Activated gamma-delta T cell treated with Interleukin-2 at 50 U/mL for 16 hours (primary cell): ENCODE measurements around the gene LYPD6.
"Not testable (repeated sequence)": the region's sequence is repeated elsewhere in the genome, so short reads cannot be mapped to it uniquely, and the experiment has no call there.

Experiments used
- DNase-seq: peaks from one replicate; pipeline ENCODE4 v3.0.0-alpha.2; 2020

The LYPD6 gene, protein sequence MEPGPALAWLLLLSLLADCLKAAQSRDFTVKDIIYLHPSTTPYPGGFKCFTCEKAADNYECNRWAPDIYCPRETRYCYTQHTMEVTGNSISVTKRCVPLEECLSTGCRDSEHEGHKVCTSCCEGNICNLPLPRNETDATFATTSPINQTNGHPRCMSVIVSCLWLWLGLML

DNA sequence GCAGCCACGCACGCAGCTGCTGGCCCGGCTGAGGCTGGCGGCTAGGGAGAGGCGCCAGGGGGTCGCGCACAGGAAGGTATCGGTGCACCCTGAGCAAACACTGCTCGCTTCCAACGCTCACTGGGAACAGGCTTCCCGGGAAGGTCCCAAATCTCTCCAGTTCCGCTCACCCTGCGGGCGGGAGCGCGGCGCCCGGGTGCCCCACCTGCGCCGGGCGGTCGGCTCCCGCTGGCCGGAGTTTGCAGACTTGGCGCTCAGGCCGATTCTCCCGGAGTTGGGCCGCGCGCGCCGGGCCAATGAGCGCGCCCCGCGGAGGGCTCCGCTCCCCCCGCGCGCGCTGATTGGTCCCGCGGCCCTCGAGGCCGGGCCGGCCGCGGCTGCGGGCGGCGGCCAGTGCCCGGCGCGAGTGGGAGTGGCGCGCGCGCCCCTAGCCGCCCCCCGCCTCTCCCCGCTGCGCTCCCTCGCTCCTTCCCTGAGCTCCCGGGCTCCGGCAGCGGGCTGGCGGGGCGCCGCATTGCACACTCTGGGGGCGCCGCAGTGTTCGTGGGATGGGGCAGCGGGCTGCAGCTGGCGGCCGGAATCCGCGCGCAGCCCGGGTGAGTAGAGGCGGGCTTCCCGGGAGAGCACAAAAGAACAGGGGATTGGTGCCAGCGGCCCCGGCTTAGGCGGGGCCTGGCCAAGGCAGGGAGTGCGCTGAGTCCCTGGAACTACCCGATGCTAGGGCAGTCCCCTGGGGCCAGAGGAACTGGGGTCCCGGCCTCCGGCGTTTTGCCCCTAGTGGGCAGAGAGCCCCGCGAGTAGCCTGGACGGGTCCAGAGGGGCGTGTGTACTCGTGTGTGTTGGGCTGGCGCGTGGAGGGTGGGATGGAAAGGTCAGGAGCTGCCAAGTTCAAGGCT is at the start of gene LYPD6:
LYPD6 (plus strand) TSS at position 461 of the 896 bp plus-strand sequence. CDS start 107,122 bp downstream, outside the sequence.
- DNase-seq, result no peak

DNA sequence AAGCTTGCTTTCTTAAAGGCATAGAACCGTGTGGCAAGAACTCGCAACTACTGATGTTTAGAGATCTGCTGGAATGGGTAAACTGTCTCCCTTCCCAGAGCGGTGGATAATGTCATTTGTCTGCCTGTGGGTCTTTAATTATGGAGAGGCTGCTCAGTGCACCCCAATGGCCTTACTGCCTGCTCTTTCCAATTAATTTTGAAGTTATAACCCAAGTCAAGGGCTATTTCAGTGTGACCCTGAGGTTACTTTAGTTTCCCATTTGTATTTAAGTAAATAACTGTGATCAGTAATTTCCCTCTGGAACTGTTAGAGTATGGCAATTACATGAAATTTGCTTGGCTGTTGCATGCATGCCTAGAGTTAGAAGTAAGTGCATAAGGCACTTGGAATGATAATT is 48.9 kb upstream of the LYPD6 start:
- no peak for DNase-seq

DNA sequence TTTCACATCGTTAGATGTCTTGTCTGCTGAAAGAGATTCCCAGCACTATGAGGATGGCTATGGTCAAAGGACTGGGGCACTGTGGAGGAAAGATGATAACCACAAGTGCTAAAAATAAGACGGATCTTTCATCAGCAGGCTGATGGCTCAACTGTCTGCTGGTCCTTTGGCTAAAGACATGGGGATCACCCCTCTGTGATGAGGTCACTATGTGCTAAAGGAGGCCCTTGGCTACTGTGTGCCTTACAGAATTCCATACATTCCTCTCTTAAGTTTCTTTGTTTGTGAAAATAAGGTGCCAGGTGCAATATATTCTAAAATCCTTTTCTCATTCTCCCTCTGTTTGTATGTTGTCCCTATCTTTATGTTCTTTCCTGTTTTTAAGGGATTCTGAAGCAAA is 39.7 kb upstream of the LYPD6 start:
- DNase-seq, result no peak

DNA sequence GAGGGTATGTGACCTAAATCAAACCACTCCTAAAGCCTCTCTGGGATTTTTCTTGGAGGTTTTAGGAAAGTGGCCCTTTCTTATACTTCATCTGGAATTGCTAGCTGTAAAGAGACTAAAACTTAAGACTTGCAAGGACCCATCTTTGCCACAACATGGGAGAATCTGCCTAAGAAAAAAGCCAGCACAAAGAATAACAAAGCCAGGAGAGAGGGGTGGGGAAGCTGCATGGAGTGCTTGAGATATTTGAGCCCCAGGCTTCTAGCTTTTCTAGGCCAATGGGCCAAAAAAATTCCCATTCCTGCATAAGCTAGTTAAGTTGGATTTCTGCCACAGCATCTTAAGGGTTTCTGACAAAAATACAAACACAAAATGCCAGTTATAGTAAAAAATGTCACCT is 38.5 kb upstream of the LYPD6 start:
- DNase-seq, result no peak

DNA sequence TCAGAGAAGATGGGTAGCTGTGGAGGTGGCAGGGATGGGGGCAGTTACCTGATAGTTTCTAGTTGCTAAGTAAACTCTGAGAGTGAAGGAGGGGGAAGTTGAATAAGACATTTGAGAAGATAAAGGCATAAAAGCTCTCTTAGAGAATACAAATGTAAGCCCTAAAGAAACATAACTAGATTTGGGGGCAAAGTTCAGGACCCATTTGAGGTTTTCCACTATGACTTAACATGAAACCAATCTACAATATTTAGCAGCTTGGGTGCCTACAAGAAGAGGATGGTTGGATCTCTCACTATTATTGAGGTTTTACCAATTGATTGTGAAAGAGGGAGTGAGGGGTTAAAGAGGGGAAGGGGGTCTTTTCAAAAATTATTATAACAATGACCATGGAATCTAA is 34.4 kb upstream of the LYPD6 start:
- DNase-seq, result no peak

DNA sequence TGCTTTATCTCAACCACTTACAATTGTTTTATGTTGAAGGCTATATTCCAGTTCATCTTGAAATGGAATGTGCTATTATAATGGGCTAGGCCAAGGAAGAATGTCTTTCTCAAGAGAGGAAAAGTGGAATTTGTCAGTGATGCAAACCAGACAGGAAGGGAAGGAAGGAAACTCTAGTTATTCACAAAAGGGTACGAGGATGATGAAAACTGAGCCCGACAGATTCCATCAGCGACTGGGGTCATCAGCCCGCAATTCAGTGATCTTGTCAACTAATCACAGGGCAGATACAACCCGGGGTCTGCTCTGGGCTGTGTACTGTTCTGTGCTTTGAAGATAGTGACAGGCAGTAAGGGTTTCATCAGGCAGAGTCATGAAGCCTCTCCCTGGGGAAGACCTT is 23.4 kb upstream of the LYPD6 start:
- DNase-seq, result no peak

DNA sequence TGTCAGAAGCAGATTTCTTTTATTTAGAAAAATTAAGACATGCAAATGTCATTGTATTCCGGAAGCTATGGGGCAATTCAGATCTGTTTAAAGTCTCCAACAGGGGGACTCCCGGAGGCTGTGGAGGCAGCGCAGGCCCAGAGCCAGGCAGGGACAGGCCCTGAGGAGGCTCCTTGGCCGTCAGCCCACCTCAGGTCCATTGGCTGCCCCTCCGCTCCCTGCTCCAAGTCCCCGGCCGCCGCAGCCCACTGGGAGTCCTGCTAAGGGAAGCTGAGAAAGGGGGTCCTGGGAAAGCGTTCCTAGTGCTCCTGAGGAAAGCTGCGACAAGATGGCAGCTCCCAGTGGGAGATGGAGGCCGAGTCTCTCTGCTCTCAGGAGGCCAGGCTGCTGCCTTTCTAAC is 20.0 kb upstream of the LYPD6 start:
- no peak for DNase-seq

DNA sequence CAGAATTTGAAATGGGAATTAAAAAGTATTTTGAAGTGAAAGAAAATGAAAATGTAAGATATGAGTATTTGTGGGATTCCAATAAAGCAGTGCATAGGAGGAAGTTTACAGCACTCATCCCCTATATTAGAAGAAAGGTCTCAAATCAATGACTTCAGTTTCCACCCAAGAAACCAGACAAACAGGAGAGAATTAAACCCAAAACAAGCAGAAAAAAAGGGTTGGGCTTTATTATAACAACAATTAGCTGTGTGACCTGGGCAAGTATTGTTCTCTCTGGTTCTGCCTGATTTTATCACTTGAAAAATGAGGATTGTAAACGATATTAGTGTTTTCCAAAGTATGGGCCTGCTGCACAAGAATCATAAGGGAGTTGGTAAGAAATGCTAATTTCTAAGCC is 18.3 kb upstream of the LYPD6 start:
- DNase-seq, result no peak

DNA sequence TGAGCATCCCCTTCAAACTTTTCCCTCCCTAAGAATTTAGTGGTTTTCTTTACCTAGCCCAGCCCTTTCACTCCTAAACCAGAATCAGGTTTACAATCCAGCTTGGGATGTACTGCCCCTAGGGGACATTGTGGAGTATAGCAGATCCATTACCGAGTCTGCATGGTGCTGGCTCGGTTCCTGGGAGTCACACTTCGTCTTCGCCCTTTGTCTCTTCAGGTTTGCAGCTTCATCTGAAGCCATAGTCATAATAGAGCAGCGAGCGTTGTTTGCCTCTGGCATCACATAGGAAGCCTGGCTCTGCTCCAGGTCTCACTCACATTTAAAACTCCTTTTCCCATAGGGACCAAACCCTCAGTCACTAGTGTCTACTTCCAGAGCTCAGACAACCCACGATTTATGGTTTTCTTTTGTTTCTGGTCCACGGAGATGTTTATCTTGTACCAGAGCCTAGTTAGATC is 16.8 kb upstream of the LYPD6 start:
- DNase-seq, result no peak

DNA sequence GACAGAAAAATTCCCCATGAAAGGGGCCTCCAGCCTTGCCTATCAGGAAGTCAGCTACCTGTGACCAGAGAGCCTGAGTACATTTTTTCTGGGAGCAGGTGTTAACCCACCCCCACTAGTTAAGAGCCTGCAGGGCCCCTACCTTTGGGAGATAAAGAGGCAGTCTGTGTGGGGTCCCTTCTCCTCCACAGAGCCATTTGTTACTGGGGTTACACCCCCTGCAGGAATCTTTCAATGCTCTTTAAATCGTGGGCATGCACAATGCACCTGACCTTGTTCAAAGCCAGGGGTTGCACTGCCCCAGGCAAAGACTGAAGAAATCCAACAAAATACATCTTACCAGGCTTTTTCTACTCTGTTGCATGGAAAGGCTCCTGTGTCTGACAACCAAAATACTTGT is 15.7 kb upstream of the LYPD6 start:
- DNase-seq, result no peak

DNA sequence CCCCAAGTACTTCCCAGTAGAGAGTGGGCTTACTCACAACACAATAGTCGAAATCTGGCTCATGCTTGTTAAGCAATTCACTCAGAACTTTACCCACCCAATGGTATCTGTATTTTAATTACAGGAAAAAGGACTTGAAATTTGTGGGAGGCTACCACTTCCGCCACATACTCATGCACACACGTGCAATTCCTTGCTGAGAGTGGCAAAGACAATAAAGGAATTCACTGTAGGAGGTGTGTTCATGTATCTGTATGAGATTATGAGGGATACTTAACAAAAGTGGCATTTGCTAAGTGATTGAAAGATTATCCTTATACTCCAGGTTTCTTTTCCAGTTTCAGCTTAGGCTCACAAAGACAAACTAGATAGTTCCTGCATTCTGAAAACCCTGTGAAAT is 14.9 kb upstream of the LYPD6 start:
- DNase-seq, result no peak

DNA sequence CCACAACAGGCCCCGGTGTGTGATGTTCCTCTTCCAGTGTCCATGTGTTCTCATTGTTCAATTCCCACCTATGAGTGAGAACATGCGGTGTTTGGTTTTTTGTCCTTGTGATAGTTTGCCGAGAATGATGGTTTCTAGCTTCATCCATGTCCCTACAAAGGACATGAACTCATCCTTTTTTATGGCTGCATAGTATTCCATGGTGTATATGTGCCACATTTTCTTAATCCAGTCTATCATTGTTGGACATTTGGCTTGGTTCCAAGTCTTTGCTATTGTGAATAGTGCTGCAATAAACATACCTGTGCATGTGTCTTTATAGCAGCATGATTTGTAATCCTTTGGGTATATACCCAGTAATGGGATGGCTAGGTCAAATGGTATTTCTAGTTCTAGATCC is 11.8 kb upstream of the LYPD6 start:
- not testable (repeated sequence) for DNase-seq

DNA sequence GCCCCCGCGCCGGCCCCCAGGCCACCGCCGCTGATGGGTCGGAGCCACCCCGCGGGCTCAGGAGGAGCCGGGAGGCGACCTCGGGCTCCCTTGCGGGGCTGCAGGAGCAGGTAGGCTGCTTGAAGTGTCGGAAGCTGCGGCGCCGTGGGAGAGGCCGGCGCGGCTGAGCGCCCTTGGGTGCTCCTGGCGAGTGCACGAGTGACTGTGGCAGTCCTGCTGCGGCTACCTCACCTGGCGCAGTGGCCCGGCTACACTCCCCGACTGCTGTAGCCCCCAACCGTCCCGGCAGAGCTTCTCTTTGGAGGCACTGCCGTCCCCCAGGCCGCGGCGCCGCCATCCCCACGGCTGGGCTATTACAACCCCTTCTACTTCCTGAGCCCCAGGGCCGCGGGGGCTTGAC is 10.0 kb upstream of the LYPD6 start:
- DNase-seq, result no peak

DNA sequence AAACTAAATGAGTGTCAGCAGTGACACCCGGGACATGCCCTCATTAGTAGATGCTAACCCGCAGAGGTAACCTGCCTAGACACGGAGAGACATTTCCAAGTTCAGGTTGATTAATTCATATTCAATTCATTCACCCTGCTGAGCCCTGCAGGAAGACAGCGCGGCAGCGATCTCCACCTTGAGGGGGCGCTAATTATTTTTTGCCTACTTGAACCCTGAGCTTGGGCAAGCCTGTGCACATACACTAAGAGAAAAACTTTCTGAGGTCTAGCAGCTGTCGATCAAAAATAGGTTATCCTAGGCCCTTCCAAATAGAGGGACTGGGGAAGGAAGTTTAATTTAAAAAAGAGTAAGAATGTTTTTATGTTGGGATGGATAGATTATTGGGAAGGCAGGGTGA is 1.3 kb upstream of the LYPD6 start:
- no peak for DNase-seq

DNA sequence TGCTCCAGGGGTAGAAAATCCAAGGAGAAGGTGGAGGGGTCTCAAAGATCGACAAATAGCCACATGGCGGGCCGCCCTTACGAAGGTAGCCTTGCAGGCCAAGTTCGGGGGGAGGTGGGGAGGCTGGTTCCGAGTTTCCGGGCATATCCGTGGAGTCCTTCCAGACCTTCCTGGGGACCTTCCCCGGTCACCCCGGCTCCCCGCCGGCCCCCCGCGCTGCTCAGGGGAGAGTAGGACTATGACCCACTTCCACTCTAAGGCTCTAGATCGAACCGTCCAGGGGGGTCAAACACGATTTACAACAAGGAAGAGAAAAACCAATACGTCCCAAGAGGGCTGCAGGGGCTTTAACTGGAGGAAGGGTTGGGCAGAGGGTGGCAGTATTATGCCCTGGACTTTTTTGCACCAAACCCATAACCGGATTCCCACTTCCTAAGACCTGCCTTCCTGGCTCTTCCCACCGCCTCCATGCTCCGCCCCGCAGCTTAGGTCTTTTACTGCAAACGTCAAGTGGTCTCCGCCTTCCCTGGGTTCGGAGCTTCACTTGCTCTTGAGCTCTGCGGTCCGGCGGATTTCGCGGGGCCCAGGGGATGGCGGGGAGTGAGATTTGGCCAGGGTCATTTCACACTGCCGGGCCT is 779 bp upstream of the LYPD6 start:
- no peak for DNase-seq

DNA sequence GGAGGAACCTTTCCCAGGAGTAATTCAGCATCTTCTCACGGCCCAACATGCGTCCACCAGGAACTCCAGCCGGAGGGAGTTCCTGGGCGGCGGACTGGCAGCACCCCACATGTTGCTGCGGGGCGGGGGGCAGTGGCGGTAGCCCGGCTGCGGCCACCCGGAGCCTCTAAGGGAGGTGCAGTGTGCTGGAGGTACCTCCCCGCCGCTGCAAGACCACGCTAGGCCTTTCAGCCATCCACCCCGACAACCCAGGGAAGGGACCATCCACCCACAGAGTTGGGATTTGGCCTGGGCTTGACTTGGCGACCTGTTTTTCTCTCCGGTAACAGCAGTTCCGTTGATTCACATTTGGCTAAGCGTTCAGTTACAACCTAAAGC is 625 bp downstream of the LYPD6 start:
- DNase-seq, result no peak

DNA sequence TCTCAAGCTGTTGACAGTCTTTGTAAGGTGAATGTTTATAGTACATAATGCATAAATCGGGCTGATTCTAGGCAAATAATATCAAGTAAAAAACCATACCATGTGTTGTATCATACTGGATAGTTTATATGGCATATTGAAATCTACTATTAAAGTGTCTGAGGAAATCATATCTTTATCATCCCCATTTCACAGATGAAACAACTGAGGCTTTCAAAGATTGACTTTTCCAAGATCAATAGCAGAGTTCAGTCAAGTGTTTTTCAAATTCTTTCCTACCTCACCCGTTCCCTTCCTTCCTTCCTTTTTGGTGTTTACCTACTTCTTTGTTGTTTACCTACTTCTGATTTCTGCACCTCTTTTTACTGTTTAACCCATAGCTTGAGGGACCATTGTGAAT is 2.0 kb downstream of the LYPD6 start:
- DNase-seq, result no peak

DNA sequence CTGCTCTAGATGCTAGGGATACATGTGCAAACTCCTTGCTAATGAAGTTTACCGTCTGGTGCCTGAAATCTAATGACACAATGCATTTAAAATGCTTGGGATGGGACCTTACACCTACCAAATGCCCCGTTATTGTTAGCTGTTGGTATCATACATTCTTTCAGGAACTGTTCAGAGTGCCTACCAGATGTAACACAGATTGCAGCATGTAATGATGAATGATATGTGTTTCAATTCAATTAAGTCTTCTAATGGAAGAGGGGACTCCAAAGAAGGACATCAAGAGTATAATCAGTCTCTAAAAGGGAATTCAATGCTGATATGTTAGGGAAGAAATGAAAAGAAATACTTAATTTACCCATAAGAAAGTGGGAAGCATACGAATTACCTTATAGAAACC is 3.2 kb downstream of the LYPD6 start:
- DNase-seq, result no peak

DNA sequence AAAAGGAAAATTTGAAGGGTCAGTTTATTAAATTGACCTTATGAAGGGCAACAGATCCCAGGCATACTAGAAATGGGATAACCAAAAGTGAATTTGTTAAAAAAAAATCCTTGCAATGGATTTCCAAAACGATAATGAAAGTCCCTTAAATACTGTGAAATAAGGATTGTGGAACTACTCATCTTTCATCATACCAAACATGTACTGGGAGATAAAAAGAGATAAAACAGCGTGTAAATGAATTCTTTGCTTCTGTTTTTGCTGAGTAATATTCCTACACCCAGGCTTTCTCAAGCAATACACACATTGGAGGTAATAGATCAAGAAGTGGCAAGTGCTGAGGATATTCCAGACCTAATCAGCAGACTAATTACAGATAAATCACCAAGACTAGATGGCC is 3.8 kb downstream of the LYPD6 start:
- DNase-seq, result no peak

DNA sequence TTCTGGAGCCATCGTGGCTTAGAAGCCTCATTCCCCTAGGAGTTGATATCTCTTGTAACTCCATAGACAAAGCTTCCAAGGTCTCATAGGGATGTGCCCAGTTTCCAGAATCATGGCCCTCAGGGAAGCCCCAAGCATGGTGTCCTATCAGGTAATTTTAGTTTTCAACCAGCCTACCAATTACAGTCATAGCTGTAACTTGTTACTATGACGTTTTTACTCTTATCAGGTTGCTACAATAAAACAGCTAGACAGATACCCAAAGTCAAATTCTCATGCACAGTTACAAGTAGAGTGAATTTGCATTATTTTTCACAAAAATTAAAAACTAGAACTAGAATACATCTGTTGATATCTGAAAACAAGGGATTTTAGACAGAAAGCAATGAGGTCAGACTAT is 8.9 kb downstream of the LYPD6 start:
- DNase-seq, result no peak

DNA sequence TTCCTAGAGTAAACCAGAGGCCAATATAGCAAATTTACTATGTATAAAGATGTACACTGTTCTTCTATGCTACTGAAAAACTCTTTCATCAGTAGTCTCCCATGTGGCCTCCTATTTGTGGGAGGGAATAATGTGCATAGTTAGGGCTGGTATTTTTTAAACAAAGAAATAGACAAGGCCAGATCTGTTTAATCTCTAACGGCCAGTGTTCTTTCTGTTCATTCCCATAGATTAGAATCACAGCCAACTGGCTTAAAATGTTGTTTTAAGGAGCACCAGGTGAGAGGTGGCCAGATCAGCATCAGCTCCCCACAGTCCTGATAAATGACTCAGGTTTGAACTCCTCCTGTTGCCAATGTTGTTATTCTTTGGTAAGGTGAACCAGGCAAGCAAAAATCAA is 12.1 kb downstream of the LYPD6 start:
- DNase-seq, result no peak

DNA sequence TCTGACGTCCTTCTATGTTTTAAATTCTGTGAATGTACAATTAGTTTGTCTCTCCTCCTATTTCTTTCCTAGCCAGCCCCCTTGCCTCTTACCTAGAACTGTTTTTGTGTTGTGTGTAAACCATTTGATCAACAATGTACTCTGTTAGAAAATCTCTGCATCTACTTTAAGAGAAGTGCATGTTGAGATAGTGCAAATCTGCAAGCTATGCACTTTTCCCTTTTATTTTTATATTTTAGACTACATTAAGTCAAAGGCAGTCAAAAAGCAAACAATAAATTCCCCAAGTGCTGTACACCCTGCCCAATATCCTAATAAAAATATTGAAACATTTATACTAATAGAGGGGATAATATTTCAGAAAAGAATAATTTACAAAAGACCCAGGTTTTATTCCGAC is 13.7 kb downstream of the LYPD6 start:
- no peak for DNase-seq

DNA sequence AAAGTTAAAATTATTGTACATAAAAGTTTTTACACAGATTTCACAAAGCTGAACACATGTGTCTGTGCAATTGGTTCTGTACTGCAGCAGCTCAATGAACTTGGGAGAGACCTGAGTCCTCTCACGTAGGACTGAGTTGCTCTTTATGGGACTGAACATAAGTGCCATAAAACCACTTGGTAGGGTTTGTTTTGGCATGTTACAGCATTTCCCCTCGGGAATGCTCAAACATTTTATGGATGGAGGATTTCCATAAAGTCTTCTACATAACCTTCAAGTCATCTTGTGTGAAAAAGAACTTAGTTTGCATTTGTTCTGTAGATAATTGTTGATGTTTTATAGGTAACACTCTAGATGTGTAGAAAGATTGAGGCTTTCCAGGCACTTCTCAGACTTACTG is 15.9 kb downstream of the LYPD6 start:
- DNase-seq, result no peak

DNA sequence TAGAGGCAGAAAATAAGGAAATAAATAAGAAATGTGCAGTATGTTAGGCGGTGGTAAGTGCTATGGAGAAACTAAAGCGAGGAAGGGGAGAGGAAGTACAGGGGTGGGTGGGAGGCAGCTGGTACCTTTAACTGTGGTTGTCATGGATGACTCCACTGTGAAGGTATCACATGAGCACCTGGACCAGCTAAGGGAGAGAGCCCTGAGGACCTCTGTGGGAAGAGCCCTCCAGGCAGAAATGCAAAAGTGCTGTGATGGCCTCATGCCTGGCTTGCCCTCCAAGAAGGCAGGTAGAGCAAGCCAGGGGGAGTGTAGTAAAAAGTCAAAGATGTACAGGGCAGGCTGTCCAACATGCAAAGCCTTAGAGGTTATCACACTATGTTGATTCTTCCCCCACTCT is 17.9 kb downstream of the LYPD6 start:
- DNase-seq, result no peak
